IPS-18a (cell line): ENCODE results near the gene TNS1.
A peak's percentile ranks its signal among the peaks of the same experiment; 100 is the strongest.

ENCODE experiments used
- H3K27ac ChIP-seq: one replicate; pipeline ENCODE4 v1.5.1; 2013; ENCODE audit warnings: low read length
- H3K27me3 ChIP-seq: one replicate; pipeline ENCODE4 v1.6.1; 2013; ENCODE audit warnings: mild to moderate bottlenecking, low read length; ENCODE audit not compliant: control insufficient read depth, insufficient read depth
- H3K36me3 ChIP-seq: one replicate; pipeline ENCODE4 v1.6.1; 2013; ENCODE audit warnings: low read depth, low read length; ENCODE audit not compliant: control insufficient read depth
- H3K4me1 ChIP-seq: one replicate; pipeline ENCODE4 v1.6.1; 2013; ENCODE audit warnings: low read depth, low read length; ENCODE audit not compliant: control insufficient read depth
- H3K4me3 ChIP-seq: one replicate; pipeline ENCODE4 v1.5.1; 2013; ENCODE audit warnings: low read length
- H3K9ac ChIP-seq: one replicate; pipeline ENCODE4 v1.6.1; 2013; ENCODE audit warnings: mild to moderate bottlenecking, low read length, moderate library complexity
- H3K9me3 ChIP-seq: one replicate; pipeline ENCODE4 v1.6.1; 2013; ENCODE audit warnings: low read depth, low read length; ENCODE audit not compliant: control insufficient read depth

TNS1 gene

GRCh38 chr2:217845301-217845700 lies 157.5 kb downstream of the TNS1 start:
- H3K9ac ChIP-seq = no peak overlapping the region
- H3K4me1 ChIP-seq = no peaks in the 10 kb centered on the region
- H3K27ac ChIP-seq = no peak overlapping the region
- no peaks in the 10 kb centered on the region for H3K27me3 ChIP-seq
- H3K9me3 ChIP-seq = peaks cover 8% of the 10 kb centered on the region
- H3K4me3 ChIP-seq = no peak overlapping the region
- no peaks in the 10 kb centered on the region for H3K36me3 ChIP-seq

DNA sequence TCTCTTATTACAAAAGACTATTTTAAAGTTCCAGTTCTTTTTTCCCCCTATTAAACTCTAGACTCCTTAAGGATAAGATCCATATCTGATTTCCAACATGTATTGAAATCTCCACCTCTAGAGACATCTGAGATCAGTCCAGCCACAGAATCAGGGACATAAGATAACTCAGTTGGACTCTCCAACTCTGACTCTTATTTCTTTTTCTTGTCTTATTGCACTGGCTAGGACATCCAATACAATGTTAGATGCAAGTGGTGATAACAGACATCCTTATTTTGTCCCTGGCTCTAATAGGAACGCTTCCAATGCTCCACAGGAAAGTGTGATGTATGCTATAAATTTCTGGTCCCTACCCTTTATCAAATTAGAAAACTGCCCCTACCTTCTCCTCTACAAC lies 158.1 kb downstream of the TNS1 start:
- no peak overlapping the region for H3K4me3 ChIP-seq
- H3K36me3 ChIP-seq = no peaks in the 10 kb centered on the region
- no peaks in the 10 kb centered on the region for H3K4me1 ChIP-seq
- H3K27me3 ChIP-seq = no peaks in the 10 kb centered on the region
- peaks cover 8% of the 10 kb centered on the region for H3K9me3 ChIP-seq
- H3K9ac ChIP-seq = no peak overlapping the region
- H3K27ac ChIP-seq = no peak overlapping the region

- Histone ChIP-seq H3K9me3 (peaks cover 8% of the 10 kb centered on the region), H3K27ac (no peak overlapping the region), H3K9ac (no peak overlapping the region), H3K36me3 (no peaks in the 10 kb centered on the region), H3K4me3 (no peak overlapping the region), H3K27me3 (no peaks in the 10 kb centered on the region), H3K4me1 (no peaks in the 10 kb centered on the region)
These were observed 159.5 kb downstream of the TNS1 start for GRCh38 chr2:217843324-217843723.

DNA sequence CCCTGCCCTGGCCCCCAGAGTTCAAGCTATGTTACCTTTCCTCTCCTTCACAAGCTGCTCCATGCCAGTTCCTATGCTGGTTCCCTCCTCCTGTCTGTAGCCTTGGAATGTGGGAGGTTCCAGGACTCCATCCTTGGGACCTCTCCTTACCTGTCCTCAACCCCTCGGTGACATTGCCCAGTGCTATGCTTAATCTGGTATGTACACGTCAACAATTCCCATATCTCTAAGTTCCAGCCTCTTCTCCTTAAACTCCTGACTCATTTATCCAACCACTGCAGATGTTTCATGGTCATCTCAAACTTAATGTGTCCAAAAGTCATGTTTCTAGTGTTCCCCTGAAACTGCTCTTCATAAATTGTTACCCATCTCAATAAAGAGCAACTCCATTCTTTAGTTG lies 160.8 kb downstream of the TNS1 start:
- Histone ChIP-seq H3K4me1 (peaks cover 4% of the 10 kb centered on the region), H3K27me3 (no peaks in the 10 kb centered on the region), H3K4me3 (no peak overlapping the region), H3K27ac (no peak overlapping the region), H3K9me3 (peaks cover 8% of the 10 kb centered on the region), H3K9ac (no peak overlapping the region), H3K36me3 (no peaks in the 10 kb centered on the region)

GRCh38 chr2:217840522-217840921 lies 162.3 kb downstream of the TNS1 start:
- H3K9ac ChIP-seq = no peak overlapping the region
- H3K36me3 ChIP-seq = no peaks in the 10 kb centered on the region
- peaks cover 8% of the 10 kb centered on the region for H3K9me3 ChIP-seq
- no peaks in the 10 kb centered on the region for H3K27me3 ChIP-seq
- no peak overlapping the region for H3K4me3 ChIP-seq
- peaks cover 11% of the 10 kb centered on the region for H3K4me1 ChIP-seq
- H3K27ac ChIP-seq = no peak overlapping the region

- no peaks in the 10 kb centered on the region for H3K27me3 ChIP-seq
- H3K4me1 ChIP-seq = peaks cover 11% of the 10 kb centered on the region
- no peak overlapping the region for H3K4me3 ChIP-seq
- H3K36me3 ChIP-seq = no peaks in the 10 kb centered on the region
- H3K9me3 ChIP-seq = peaks cover 4% of the 10 kb centered on the region
- no peak overlapping the region for H3K27ac ChIP-seq
- H3K9ac ChIP-seq = no peak overlapping the region
These were observed 163.1 kb downstream of the TNS1 start for GRCh38 chr2:217839750-217840107.

GRCh38 chr2:217839073-217839749 lies 163.6 kb downstream of the TNS1 start:
- H3K4me1 ChIP-seq = peaks cover 11% of the 10 kb centered on the region
- no peaks in the 10 kb centered on the region for H3K9me3 ChIP-seq
- H3K27me3 ChIP-seq = no peaks in the 10 kb centered on the region
- no peak overlapping the region for H3K4me3 ChIP-seq
- no peaks in the 10 kb centered on the region for H3K36me3 ChIP-seq
- H3K9ac ChIP-seq = no peak overlapping the region
- no peak overlapping the region for H3K27ac ChIP-seq

- Histone ChIP-seq H3K27ac (no peak overlapping the region), H3K9me3 (no peaks in the 10 kb centered on the region), H3K4me1 (peaks cover 11% of the 10 kb centered on the region), H3K9ac (no peak overlapping the region), H3K27me3 (no peaks in the 10 kb centered on the region), H3K4me3 (no peak overlapping the region), H3K36me3 (no peaks in the 10 kb centered on the region)
These were observed 164.4 kb downstream of the TNS1 start for GRCh38 chr2:217838409-217838831.

DNA sequence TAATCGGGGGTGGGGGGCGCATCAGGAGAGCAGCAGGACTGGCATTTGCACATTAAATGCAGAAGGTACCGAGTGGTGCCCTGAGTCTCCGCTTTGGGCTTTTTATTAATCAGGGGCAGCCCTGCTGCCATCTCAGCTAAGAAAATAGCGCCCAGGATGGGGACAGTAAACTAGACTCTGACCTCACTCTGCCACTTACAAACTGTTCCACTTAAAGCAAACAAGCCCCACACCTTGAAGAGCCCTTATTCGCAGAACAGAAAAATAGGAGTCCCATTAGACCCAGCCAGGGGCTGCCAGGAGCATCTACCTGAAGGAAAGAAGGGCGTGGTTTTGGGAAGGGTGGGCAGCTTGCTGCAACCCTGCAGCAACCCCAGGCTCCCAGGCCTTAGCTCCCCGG lies 165.3 kb downstream of the TNS1 start:
- Histone ChIP-seq H3K27me3 (no peaks in the 10 kb centered on the region), H3K9ac (no peak overlapping the region), H3K4me1 (peaks cover 11% of the 10 kb centered on the region), H3K27ac (no peak overlapping the region), H3K4me3 (no peak overlapping the region), H3K36me3 (no peaks in the 10 kb centered on the region), H3K9me3 (no peaks in the 10 kb centered on the region)

- Histone ChIP-seq H3K9ac (peak overlapping the region; percentile 51), H3K27me3 (no peaks in the 10 kb centered on the region), H3K4me1 (peaks cover 11% of the 10 kb centered on the region), H3K4me3 (no peak overlapping the region), H3K27ac (peak overlapping the region; percentile 54), H3K36me3 (no peaks in the 10 kb centered on the region), H3K9me3 (no peaks in the 10 kb centered on the region)
These were observed 165.8 kb downstream of the TNS1 start for GRCh38 chr2:217836901-217837491.

DNA sequence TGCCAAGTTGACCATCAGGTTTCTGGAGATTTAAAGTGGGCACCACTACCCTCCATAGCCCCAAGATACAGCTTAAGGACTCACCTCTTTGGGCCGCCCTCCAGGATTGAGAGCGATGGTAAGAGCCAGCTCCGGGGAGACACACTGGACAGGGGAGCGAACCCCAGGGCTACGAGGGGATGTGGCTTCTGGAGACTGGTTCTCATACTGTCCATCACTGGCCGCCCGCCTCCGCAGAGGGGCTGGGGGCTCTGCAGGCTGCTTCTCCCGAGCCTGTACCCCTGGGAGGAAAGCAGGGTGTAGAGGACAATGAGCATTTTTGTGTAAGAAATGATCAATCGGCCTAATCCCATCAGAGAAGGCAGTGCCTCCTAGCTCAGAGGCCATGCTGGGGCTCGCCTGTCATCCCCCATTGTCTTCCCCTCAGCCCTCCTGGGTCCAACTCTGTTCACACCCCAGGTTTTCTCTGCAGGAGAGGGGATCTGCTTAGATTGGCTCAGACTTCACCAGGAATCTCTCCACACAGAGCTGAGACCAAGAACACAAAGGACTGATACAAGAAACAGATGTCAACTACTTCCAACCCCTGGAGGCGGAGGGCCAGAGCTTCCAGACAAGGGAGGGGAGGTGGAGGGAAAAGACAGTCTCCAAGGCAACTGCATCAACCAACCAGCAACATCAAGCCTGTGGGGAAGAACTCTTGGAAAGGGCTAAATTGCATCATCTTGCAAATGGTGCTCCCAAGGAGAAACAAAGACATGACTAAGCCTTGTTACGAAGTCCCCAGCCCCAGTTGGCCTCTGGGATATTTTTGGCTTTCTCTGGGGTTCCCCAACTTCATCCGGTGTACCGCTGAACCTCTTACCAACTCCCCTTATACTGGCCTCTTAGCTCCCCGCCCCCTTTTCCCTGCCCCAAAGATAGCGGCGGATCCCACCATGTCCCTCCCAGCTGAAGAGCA lies 166.6 kb downstream of the TNS1 start:
- Histone ChIP-seq H3K4me1 (peaks cover 11% of the 10 kb centered on the region), H3K36me3 (no peaks in the 10 kb centered on the region), H3K27ac (peak overlapping the region; percentile 54), H3K9ac (peak overlapping the region; percentile 51), H3K27me3 (no peaks in the 10 kb centered on the region), H3K9me3 (no peaks in the 10 kb centered on the region), H3K4me3 (no peak overlapping the region)
